Left ventricle myocardium inferior (tissue), 1 donor: ENCODE results near the gene HLCS. TPM values are rescaled to one million over a fixed set of nuclear protein-coding genes. Genes with fewer than 3 reads are reported as not detected.

Source experiments
- DNase-seq: peaks from one replicate; pipeline ENCODE4 v3.0.0-alpha.2; 2020
- H3K27ac ChIP-seq: fragments of 200-600 bp; replicated peaks from 2 replicates; pipeline ENCODE4 v1.8.0; 2021
- H3K27me3 ChIP-seq: fragments of 200-600 bp; 2 replicates; pipeline ENCODE4 v1.8.0; 2021; ENCODE audit warnings: low read depth
- H3K36me3 ChIP-seq: fragments of 200-600 bp; 2 replicates; pipeline ENCODE4 v1.8.0; 2021
- H3K4me1 ChIP-seq: fragments of 200-600 bp; 2 replicates; pipeline ENCODE4 v1.8.0; 2021
- H3K4me3 ChIP-seq: fragments of 200-600 bp; 2 replicates; pipeline ENCODE4 v1.8.0; 2021; ENCODE audit warnings: mild to moderate bottlenecking, moderate library complexity
- H3K9me3 ChIP-seq: fragments of 200-600 bp; replicated peaks from 2 replicates; pipeline ENCODE4 v1.8.0; 2021
- intact Hi-C: fragments of 100-400 bp; cut with micrococcal nuclease; formaldehyde crosslinking; loops from one replicate; pipeline ENCODE4 v1.11.0; 2022
- total RNA-seq: library from RNA; stranded (reverse); fragmentation: NEBNext Ultra II Directional; extraction: Animal tissue kit (Norgen Biotek cat#: 25700); gene quantifications from one replicate; pipeline ENCODE4 v1.2.1, GENCODE V29; 2021
- TF ChIP-seq, protein P1 (sequence below): fragments of 200-600 bp; IDR thresholded peaks from 2 replicates; pipeline ENCODE4 v1.8.0; 2021; ENCODE audit warnings: antibody characterized with exemption, mild to moderate bottlenecking, borderline replicate concordance
- donor health status: DM: no; HTN: yes; CAD: no; lungs with severe emphysema.

HLCS gene
- total RNA-seq, 1 donor from 2014 or later = 5.3 TPM

DNA sequence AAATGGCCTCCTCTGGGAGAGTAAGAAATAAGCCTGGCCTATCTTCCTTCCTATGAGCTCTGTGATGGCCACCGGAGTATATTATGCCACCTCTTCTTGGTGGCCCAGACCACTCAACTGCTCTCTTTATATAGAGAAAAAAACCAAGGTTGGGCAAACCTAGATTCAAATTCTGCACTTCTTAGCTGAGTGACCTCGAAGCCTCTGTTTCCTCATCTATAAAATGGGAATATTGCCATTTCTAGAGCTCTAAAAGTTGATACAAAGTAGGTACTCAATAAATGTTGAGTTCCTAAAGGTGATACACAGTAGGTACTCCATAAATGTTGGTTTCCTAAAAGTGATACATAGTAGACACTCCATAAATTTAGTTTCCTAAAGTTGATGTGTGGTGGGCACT is 120.7 kb downstream of the HLCS start:
- H3K4me1 ChIP-seq = peaks cover 14% of the 10 kb centered on the region
- H3K27ac ChIP-seq = no peak overlapping the region
- no peak overlapping the region for H3K4me3 ChIP-seq
- H3K9me3 ChIP-seq = no peaks in the 10 kb centered on the region
- H3K27me3 ChIP-seq = no peaks in the 10 kb centered on the region
- TF ChIP-seq, protein P1, sequence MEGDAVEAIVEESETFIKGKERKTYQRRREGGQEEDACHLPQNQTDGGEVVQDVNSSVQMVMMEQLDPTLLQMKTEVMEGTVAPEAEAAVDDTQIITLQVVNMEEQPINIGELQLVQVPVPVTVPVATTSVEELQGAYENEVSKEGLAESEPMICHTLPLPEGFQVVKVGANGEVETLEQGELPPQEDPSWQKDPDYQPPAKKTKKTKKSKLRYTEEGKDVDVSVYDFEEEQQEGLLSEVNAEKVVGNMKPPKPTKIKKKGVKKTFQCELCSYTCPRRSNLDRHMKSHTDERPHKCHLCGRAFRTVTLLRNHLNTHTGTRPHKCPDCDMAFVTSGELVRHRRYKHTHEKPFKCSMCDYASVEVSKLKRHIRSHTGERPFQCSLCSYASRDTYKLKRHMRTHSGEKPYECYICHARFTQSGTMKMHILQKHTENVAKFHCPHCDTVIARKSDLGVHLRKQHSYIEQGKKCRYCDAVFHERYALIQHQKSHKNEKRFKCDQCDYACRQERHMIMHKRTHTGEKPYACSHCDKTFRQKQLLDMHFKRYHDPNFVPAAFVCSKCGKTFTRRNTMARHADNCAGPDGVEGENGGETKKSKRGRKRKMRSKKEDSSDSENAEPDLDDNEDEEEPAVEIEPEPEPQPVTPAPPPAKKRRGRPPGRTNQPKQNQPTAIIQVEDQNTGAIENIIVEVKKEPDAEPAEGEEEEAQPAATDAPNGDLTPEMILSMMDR = no peak
- no peaks in the 10 kb centered on the region for H3K36me3 ChIP-seq
- DNase-seq = no peak
- intact Hi-C loops = no loop called here

DNA sequence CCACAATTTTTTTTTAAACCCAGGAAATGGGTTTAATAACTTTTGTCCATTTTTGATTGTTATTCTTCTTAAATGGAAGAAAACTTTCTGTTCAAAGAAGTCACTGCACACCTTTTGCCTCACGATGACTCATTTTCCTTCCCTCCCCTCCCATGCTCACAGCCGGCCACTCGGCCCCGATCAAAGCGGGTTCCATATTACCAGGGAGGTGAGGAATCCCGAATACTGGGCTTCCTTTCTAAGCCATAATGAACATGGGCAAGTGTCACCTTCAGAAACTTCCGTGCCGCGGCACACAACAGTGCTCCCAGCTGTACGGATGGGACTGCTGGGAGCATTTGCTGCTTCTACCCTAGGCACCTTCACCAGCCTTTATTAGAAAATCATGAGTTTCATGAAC is 121.4 kb downstream of the HLCS start:
- DNase-seq = no peak
- no peaks in the 10 kb centered on the region for H3K9me3 ChIP-seq
- no peaks in the 10 kb centered on the region for H3K27me3 ChIP-seq
- H3K27ac ChIP-seq = no peak overlapping the region
- intact Hi-C loops = no loop called here
- H3K4me1 ChIP-seq = peaks cover 14% of the 10 kb centered on the region
- TF ChIP-seq, protein P1 = no peak
- H3K36me3 ChIP-seq = no peaks in the 10 kb centered on the region
- H3K4me3 ChIP-seq = no peak overlapping the region

DNA sequence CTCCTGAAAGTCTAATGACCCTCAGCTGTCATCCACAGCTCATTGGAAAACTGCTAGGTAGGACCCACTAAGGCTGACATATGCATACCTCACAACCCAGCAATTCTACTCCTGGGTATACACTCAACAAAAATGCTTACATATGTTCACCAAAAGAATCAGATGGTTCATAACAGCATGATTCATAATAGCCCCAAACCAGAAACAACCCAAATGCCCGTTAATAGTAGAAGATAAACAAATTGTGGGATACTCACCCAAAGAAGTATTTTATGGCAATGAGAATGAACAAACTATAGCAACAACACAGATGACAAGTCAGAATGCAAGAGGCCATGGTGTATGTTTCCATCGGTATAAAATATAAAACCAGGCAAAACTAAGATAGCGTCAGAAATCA is 124.6 kb downstream of the HLCS start:
- Histone ChIP-seq H3K27me3 (no peaks in the 10 kb centered on the region), H3K27ac (no peak overlapping the region), H3K4me3 (no peak overlapping the region), H3K36me3 (no peaks in the 10 kb centered on the region), H3K4me1 (no peaks in the 10 kb centered on the region), H3K9me3 (no peaks in the 10 kb centered on the region)
- TF ChIP-seq, protein P1 = no peak
- DNase-seq = no peak
- intact Hi-C loops = no loop called here

DNA sequence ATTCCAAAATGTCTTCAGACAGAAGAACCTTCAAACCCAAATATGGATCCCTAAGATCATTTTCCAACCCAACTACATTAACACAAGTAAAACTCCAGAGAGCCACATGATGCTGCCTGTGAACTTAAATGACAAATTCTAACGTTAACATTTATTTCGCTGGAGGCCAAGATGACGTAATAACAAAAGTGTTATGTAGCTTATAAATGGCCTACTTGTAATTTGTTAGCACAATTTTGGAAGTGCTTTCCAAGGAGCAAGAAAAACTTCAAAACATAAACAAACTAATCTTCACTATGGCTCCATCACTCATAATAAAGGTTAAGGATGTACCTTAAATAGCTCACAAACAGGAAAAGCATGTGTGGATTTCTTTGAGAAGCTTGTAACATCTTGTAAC is 126.7 kb downstream of the HLCS start:
- TF ChIP-seq, protein P1 = no peak
- Histone ChIP-seq H3K27ac (no peak overlapping the region), H3K4me1 (peaks cover 12% of the 10 kb centered on the region), H3K9me3 (no peaks in the 10 kb centered on the region), H3K27me3 (no peaks in the 10 kb centered on the region), H3K4me3 (no peak overlapping the region), H3K36me3 (no peaks in the 10 kb centered on the region)
- DNase-seq = no peak
- intact Hi-C loops = no loop called here

DNA sequence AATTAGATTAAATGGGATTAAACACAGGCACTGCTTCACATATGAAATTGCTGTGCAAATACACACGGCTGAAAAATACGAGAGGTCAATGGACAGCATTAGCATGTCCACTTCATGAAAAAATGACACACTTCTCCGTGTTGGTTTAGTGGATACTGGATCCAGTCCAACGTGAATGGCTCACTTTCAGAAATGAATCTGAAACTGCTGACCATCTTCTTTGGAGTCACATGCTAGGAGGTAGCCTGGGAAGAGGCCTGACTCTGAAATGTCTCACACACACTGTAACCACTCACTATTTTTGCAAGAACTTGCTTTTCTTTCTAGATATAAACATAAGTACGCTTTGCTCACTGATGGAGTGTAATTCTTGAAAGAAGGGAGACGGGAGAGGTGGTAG is 127.3 kb downstream of the HLCS start:
- no peaks in the 10 kb centered on the region for H3K36me3 ChIP-seq
- peaks cover 12% of the 10 kb centered on the region for H3K4me1 ChIP-seq
- no peak overlapping the region for H3K4me3 ChIP-seq
- intact Hi-C loops = no loop called here
- TF ChIP-seq, protein P1 = no peak
- H3K27me3 ChIP-seq = no peaks in the 10 kb centered on the region
- no peak for DNase-seq
- H3K27ac ChIP-seq = no peak overlapping the region
- no peaks in the 10 kb centered on the region for H3K9me3 ChIP-seq

DNA sequence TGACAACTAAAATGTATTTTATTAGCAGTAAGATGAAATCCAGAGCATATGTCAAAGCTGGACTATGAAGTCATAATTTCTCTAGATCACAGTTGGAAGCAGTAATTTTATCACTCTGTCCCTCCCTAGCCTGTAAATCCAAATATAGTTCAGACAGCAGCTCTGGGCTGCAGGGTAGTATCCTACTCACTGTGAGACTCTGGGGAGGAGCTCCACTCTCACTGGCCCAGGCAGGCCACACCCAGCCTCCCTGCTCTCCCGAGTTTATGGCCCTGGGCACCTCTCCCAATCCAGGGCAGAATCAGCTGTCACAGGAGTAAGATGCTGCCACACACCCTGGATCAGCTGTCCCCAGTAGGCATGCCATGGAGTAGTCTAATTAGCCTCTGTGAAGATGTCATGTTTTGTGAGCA is 131.1 kb downstream of the HLCS start:
- no peak overlapping the region for H3K27ac ChIP-seq
- TF ChIP-seq, protein P1 = no peak
- H3K36me3 ChIP-seq = no peaks in the 10 kb centered on the region
- H3K9me3 ChIP-seq = no peaks in the 10 kb centered on the region
- H3K27me3 ChIP-seq = no peaks in the 10 kb centered on the region
- peak; percentile 48 for DNase-seq
- H3K4me1 ChIP-seq = peaks cover 18% of the 10 kb centered on the region
- intact Hi-C loops = no loop called here
- H3K4me3 ChIP-seq = no peak overlapping the region
